D341Med (cell line): ENCODE measurements around the gene MAP3K10.
A peak's percentile ranks its signal among the peaks of the same experiment; 100 is the strongest.
"Not testable (repeated sequence)": the region's sequence is repeated elsewhere in the genome, so short reads cannot be mapped to it uniquely, and the experiment has no call there.

Experiments
- DNase-seq: peaks from one replicate; pipeline ENCODE4 v3.0.0; 2012; ENCODE audit warnings: low spot score

Gene MAP3K10

DNA sequence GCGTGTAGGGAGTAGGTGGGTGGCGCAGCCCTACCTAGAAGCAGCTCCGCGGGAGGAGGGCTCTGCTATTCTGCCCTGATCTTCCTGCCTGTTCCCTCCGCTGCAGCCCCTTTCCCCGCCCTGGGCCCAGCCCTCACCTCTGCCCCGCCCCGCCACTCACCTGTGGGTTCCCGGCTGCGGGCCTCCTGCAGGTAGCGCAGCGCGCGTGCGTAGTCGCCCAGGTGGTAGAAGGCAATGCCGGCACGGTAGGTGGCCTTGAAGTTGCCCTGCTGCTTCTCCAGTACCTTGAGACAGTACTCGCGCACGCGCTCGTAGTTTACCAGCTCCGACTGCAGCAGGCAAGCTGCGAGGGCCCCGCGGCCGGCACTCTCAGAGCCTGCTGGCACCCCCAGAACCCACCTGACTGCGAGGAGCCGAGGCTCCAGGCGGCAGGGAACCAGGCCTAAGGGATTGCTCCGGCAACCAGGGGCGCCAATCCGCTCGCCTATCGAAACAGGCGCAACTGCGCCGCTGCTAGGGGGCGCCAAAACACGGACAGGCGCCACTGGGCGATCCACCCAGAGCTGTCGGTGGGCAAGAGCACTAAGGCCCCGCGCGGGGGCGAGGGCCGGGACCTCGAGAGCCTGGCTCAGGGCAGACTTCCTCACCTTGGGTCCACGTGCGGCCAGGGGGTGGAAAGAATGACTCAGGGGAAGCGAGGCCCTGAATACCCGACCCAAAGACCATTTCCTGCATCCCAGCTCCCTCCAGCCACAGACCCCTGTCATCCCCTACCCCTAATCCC lies 26.0 kb downstream of the MAP3K10 start:
- DNase-seq = peak; percentile 81

DNA sequence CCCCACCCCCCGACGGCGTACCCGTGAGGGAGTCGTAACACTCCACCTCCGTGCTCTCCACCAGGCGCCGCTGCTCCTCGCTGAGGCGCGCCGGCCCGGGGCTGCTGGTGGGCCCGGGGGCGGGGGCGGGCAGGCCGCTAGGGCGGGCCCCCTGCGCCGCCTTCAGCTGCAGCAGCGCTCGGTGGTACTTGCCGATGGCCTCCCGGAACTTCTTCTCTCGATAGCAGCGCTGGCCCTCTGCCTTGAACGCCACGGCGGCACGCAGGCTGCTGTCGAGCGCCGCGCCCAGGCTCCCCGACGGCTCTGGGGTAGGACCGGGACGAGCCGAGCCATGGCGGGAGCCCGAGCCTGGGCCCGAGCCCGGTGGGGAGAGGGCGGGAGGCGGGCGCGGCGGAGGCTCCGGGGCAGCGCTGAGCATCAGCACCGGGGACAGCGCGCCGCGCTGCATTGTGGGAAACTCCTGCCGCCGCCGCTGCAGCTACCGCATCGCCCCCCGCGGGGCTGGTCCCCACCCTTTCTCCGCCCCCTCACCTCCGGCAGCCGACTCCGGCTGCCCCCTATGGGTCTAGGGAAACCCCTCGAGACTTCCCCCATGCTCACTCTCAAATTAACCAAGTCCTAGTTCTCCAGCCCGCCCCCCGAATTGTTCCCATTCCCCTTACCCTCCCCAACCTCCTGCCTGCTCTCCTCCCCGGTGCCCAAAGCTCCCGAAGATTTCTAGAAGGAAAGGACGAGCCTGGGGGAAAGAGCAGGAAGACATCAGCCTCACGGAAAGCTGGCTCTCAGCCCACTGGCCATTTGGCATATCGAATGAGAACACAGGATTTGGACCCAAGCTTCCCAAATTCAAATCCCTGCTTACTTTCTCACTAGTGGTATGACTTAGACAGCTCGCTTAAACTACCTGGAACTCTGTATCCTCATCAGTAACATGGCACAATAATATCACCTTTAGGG lies 27.0 kb downstream of the MAP3K10 start, which contains the start of gene TTC9B:
TSS of gene TTC9B (minus strand) at position 451 of the 957 bp plus-strand sequence. CDS start at position 448, 3 bp downstream.
- peak; percentile 75 for DNase-seq

DNA sequence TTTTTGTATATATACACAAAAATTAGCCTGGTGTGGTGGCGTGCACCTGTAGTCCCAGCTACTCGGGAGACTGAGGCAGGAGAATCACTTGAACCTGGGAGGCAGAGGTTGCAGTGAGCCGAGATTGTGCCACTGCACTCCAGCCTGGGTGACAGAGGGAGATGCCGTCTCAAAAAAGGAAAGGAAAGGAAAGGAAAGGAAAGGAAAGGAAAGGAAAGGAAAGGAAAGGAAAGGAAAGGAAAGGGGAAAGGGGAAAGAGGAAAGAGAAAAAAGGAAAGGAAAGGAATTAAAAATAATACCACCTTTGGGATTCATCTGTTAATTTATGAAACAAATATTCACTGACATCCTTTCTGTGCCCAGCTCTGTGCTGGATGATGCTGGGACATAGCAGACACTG lies 27.8 kb downstream of the MAP3K10 start:
- not testable (repeated sequence) for DNase-seq

DNA sequence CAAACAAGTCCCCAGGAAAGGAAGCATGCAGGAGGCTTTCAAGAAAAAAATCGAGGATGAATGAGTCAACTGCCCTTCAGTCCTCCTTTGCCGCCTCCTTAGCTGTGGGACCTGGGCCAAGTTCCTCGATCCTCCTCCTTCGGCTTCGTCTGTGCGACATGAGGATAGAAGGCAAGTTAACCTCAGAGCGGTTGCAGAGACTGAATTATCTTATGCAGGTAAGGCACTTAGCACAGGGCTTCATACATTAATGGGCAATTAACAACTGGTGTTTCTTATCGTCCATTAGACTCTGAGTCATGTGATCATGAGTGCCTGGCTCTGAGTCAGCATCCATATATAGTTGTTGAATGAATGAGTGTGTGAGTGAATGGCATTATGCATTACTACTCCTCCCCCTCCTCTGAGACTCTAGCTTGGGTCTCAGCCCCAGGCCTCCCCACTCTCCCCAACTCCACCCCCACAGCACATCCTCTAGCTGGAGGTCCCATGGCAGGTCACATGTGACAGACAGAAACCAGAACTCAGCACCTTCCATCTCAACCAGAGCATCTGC lies 28.6 kb downstream of the MAP3K10 start:
- no peak for DNase-seq

DNA sequence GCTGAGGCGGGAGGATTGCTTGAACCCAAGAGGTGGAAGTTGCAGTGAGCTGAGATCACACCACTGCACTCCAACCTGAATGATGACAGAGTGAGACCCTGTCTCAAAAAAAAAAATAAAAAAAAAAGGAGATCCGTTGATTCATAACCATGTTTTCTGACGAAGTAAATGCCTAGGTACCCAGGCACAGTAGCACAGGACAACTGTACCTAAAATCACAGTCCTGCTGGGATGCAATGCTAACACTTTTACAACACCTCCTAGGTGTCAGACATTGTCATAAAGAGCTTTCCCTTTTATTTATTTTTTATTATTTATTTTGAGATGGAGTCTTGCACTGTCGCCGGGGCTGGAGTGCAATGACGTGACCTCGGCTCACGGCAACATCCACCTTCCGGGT lies 29.4 kb downstream of the MAP3K10 start:
- no peak for DNase-seq

DNA sequence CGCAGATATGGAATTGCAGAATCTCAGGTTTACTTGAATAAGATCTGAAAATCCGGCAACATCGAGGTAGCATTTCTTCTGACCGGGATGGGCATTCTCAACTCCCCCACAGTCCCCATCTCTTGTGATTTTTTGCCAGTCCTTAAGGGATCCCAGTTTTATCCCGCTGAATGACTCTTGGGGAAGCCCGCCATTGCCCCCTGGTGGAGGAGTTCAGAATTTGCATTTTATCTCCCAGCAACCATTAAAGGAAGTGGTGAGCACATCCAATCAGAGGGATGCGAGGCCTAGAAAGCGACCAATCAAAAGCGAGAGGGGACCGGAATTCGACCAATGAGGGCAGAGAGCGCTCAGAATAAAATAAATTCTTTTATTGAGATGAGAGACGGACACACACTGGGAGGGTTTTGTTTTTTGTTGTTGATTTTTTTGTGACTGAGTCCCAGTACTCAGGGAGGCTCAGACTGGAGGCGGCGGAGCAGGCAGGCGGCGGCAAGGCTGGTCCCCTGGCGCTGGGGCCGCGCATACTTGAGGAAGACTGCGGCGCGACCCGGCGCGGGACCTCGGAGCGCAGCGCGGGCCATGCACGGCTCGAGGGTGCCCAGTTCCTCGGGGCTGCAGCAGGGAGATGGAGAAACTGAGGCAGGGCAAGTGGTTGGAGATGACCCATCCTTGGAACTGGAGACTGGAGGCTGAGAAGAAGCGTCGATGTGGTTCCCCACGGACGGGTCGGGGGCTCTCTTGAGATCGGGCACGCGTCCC lies 30.8 kb downstream of the MAP3K10 start:
- DNase-seq = peak; percentile 84

DNA sequence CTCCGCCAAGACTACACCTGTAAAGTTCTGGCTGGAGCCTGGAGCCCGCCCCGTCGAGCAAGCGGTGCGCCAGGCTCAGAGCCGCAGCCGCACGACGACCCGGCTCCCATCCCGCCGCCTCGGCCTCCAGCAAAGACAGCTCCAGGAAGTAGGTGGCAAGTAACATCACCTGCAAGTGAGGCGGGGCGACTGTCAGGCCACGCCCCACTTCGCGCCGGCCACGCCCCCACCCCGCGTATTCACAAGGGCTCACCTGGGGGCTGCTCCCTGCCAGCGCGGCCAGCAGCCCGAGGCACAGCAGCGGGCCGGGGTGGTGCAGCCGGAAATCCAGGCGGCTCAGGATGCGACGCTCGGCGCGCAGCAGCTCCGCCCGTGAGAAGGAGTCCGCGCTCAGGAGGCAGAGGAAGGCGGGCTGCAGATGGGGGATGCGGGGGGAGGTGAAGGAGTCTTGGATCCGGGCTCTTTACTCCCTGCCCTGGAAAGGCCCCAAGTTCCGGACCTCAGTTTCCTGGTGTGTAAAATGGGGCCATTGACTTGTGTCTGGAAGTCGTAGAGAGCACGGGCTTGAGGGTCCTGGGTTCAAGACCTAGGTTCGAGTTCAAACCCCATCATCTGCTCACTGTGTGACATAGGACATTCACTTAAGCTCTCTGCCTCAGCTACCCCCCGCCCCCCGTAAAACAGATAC lies 32.1 kb downstream of the MAP3K10 start:
- DNase-seq = no peak

DNA sequence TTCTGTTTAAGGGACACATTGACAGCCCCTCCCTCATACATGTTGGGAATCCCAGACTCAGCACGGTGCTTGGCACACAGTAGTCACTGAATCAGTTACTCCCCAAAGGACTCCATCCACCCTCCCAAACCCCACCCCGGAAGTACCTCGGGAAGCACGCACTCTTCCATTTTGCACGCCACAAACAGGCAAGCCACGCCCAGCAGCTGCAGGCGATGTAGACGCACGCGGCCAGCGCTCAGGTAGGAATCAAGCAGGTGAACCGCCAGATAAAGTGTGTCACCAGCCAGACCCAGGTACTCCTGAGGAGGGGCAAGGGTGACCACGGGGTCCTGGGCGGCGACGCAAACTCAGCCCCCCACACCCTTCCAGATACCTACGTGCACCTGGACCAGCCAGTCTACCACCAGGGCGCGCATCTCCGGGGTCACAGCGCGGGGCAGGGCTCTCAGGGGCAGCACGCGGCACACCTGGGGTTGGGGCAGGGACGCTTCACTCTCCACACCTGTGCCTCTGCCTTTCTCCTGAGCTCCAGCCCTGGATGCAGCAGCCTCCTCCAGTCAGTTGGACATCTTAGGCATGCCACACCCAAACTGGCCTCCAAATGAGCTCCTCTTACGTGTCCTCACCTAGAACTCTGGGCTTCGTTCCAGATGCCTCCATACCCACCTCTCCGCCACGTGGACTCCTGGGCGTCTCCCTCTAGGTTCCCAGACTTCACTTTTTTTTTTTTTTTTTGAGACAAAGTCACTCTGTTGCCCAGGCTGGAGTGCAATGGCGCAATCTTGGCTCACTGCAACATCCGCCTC lies 33.3 kb downstream of the MAP3K10 start:
- no peak for DNase-seq

DNA sequence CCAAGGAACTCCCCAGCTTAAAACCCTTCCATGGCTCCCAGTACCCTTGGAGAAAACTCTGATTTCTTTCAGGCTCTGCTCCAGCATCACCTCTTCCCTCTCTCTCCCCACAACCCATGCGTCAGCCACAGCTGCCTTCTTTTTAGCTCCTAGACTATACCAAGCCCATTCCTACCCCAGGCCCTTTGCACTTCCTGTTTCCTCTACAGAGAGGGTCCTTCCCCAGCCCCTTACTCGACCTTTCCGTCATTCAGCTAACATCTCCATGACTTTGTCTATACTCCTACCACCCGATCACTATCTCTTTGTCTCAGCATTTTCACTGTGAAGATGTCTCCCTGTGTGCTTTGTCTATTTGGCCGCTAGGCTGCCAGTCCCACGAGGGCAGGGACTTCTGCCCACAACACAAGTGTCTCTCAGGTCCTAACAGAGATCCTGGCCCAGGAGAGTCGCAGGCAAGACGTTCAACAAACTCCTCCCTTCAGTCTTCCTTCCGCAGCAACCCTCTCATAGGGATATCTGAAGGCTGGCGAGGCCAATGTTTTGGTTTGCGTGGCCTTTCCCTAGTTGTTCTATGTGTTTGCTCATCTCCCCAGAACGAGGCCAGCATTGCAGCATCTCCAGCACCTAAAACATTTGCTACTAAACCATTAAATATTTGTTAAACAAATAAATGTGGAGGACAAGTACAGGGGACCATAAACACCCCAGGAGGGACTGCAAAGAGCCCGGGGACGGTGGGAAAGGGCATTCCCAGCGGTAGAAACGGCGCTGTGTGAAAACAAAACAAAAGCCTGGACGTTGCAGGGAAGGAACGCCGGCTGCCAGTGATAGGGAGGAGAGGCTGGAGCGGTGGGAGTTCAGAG lies 34.4 kb downstream of the MAP3K10 start:
- no peak for DNase-seq

DNA sequence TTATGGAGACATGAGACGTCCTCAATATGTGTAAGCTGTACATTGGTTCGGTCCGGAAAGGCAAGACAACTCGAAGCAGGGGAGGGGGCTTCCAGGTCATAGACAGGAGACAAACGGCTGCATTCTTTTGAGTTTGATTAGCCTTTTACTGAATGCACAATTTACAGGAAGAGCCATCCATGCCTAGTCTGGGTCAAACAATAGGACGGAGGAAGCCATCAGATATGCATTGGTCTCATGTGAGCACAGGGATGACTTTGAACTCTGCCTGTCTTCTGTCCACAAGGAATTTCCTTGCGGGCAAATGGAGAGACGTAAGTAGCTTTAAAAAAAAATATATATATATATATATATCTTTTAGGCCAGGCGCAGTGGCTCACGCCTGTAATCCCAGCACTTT lies 37.1 kb downstream of the MAP3K10 start:
- no peak for DNase-seq

DNA sequence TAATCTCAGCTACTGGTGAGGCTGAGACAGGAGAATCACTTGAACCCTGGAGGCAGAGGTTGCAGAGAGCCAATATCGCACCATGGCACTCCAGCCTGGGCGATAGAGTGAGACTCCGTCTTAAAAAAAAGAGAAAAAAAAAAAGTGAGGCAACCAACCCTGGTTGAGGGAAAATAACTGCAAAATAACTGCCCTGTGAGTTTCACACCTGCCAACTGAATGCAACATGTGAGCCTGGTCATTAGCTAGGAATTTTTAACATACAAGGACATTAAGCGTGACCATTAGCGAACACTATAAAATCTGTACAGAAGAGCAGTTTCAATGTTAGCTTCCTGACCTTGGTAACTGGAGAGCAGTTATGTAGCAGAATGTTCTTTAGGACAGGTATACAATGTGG lies 37.6 kb downstream of the MAP3K10 start:
- no peak for DNase-seq

DNA sequence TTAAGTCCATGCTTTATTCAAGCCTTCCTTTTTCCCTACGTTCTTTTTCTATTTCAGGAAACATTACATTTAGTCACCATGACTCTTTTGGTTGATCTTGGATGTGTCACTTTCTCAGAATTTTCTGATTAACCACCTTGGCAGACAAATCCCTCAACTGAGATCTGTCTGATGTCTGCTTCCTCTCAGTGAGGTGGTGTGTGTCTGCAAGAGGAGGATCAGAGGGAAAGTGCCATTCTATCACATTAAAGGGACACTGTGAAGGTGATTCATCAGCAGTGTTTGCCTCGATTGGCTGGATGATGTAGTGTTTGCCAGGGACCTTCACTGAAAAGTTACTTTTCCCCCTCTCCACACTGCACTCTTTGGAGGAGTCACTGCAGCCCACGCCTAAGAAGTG lies 38.3 kb downstream of the MAP3K10 start:
- no peak for DNase-seq

DNA sequence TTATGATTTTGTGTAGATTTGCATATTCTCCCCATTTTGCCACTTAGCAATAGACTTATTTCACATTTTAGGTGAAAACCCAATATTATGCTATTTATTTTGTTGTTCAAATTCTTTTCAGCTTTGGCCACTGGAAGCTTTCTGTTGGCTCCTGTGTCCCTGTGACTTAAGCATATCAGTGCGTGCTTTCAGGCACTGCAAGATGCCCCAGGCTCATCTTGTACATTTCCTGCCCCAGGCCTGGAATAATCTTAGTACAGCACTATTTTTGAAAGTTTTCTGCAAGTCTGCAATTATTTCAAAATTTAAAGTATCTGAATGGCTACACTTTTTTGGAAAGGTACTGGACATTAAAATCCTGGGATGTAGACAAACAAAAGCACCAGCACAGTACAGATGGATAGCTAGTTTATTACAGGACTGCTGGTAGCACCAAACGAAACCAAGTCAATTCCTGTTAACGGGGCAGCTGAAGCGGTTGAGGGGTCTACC lies 38.7 kb downstream of the MAP3K10 start:
- no peak for DNase-seq

DNA sequence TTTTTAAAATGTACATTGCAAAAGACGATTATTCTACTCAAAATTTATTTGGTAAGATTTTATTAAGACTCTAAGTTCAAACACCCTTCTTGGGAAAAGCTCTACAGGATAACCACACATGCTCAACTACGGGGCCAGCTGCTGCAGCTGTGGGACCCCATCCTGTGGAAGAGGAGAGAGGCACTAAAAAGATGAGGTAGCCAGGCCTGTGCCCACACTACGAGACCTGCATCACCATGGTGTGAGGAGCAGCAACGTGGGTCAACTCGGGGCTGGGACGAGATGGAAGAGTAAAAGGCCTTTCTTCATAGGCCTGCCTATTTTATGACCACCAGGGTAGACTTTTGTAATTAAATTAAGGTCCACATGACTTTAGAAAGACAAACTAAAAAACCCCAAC lies 39.8 kb downstream of the MAP3K10 start:
- DNase-seq = no peak

DNA sequence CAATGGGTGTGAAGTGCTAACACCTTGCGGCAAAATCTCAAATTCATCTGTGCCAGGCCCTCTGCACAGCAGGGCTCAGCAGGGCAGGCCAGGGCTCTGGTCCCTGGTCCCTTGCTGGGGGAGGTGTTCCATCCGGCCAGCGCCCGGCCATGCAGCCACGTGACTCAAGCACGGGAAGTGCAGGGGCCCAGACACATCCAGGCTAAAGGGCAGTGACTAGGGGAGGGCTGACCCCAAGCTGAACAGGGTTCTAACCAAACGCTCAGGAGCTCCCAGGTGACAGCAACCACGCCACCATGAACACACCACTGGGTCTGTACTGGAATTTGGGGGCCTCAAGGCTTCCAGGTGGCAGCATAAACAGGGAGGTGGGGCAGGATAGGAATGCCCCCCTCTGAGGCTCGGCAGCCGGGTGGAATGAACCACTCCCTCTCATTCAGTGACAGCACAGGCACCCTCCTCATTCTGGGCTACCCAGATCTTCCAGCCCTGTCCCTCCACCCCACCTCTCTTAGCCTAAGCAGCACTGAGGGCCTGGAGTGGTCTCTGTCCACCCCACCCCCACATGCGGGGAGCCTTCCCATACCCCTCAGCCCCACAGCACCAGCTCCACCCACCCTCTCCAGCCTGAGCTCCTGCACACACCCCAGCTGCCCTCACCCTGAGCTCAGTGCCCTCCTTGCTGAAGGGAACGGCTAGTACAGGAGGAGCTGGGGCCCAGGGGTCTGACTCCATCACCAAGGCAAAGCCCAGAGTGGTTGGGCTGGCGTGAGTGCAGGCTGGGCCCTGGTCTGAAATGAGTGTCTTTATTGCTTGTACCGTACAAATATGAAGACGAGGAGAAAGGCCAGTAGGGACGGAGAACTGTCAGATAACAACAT lies 40.6 kb downstream of the MAP3K10 start:
- DNase-seq = no peak

DNA sequence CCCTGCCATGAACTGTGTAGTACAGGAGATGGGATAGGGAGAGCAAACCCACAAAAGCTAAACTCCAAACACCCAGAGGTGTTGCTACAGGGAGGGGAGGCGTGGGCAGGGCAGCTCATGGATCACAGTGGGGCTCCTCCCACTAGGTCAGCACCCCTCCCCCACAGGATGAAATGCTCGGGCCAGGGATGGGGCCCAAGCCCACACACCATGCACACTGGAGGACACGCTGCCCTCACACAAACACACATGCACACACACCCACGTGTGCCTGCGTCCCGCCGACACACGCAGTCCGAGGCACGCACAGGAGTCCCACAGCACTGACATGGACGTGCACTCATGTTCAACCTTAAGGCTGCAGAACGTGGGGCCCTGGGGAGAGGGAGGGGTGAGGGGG lies 41.3 kb downstream of the MAP3K10 start:
- DNase-seq = no peak

DNA sequence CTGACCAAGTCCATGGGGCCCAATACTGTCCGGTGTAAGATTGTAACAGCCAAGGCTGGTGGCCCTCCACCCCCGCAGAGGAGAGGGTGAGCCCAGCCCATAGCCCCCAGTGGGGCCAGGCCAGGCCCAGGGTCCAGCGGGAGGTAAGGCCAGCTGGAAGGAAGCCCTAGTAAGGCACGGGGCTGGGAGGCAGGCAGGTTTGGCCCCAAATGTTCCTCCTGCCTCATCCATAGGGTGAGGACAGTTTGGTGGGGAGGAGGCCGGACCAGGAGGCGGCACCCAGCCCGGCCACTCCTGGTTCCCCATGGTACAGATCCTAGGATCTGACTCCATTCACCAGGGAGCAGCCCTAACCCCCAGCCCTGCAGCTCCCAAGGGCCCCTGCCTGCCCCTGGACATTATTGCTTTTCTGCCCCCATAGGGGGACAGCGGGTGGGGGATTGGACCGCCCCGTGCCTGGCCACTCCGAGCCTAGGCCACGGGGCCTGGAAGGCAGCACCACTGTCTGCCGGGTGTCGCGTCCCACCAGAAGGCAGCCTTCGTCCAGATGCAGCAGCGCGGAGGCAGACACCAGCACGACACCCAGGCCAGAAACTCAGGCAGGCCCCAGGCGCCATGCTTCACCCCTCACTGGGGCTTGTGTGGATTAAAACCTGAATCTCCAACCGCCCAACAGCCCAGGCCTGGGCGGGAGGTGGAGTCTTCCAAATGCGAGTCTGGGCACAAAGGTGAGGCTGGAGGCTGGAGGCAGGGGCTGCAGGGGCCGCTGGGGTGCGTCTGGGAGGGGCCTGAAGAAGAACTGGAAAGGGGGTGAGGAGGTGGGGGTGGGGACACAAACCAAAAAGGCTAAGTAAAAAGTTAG lies 42.0 kb downstream of the MAP3K10 start:
- DNase-seq = no peak
